ENCODE measurements around the gene ASIP. TPM values are rescaled to one million over a fixed set of nuclear protein-coding genes. Genes with fewer than 3 reads are reported as not detected.
A peak's percentile ranks its signal among the peaks of the same experiment; 100 is the strongest.

The ASIP gene
- total RNA-seq, 1 experiment from 2014 or later: not detected

- H3K36me3 ChIP-seq (ENCODE audit: control insufficient read depth, insufficient read depth, low read length): peaks cover 38% of the 10 kb centered on the region
Measured at GRCh38 chr20:34290471-34290870, 49.2 kb downstream of the ASIP start.

GRCh38 chr20:34292496-34292895 is 51.3 kb downstream of the ASIP start:
- no TSS peak for BruUV-seq (replicated peaks)
- no peak for TF ChIP-seq CTCF (IDR thresholded peaks at IDR 0.05; ENCODE audit: insufficient read depth in 1 of 2, low read depth in 1 of 2, low read length in 1 of 2, severe bottlenecking in 1 of 2, unreplicated experiment in 1 of 2)
- Histone ChIP-seq H3K4me3 (ENCODE audit: low read depth, low read length) (no peak overlapping the region), H3K4me1 (no peaks in the 10 kb centered on the region), H3K27me3 (replicated peaks; ENCODE audit: control insufficient read depth, insufficient read depth, low read length) (no peaks in the 10 kb centered on the region), H3K9me3 (no peaks in the 10 kb centered on the region), H3K36me3 (ENCODE audit: control insufficient read depth, insufficient read depth, low read length) (peaks cover 36% of the 10 kb centered on the region)
- H3K4me1 Mint-ChIP-seq (ENCODE audit: low read depth, unreplicated experiment): no peaks in the 10 kb centered on the region
- H3K27me3 Mint-ChIP-seq (ENCODE audit: insufficient read depth, unreplicated experiment): no peaks in the 10 kb centered on the region
- H3K9me3 Mint-ChIP-seq (ENCODE audit: unreplicated experiment): no peaks in the 10 kb centered on the region
- peaks cover 93% of the 10 kb centered on the region for H3K36me3 Mint-ChIP-seq (ENCODE audit: insufficient read depth, unreplicated experiment)
- DNase-seq: no peak
- intact Hi-C loops (cut with micrococcal nuclease; ENCODE audit: unreplicated experiment): no loop called here
- ChIA-PET CTCF (no interaction called here), POLR2A (interaction anchor here (0.7 kb wide), 1 partner anchor 18 kb away, joined by 3 read pairs; no protein-coding TSS in a partner anchor)
- H3K4me3 Mint-ChIP-seq (ENCODE audit: unreplicated experiment): no peak overlapping the region
- no peak overlapping the region for H3K27ac Mint-ChIP-seq (ENCODE audit: unreplicated experiment)

More at GRCh38 chr20:34290471-34290870, 49.2 kb downstream of the ASIP start:
- no TSS peak for BruUV-seq (replicated peaks)
- no peak for DNase-seq
- Mint-ChIP-seq H3K27ac (ENCODE audit: unreplicated experiment) (no peak overlapping the region), H3K4me1 (ENCODE audit: low read depth, unreplicated experiment) (no peaks in the 10 kb centered on the region), H3K9me3 (ENCODE audit: unreplicated experiment) (no peaks in the 10 kb centered on the region), H3K4me3 (ENCODE audit: unreplicated experiment) (no peak overlapping the region), H3K27me3 (ENCODE audit: insufficient read depth, unreplicated experiment) (no peaks in the 10 kb centered on the region), H3K36me3 (ENCODE audit: insufficient read depth, unreplicated experiment) (peaks cover 99% of the 10 kb centered on the region)
- ChIA-PET CTCF (interaction anchor here (0.6 kb wide), 1 partner anchor 85 kb away, joined by 3 read pairs; no protein-coding TSS in a partner anchor), POLR2A (no interaction called here)
- H3K9me3 ChIP-seq: no peaks in the 10 kb centered on the region
- H3K4me1 ChIP-seq: no peaks in the 10 kb centered on the region
- TF ChIP-seq CTCF (IDR thresholded peaks at IDR 0.05; ENCODE audit: insufficient read depth in 1 of 2, low read depth in 1 of 2, low read length in 1 of 2, severe bottlenecking in 1 of 2, unreplicated experiment in 1 of 2): no peak
- intact Hi-C loops (cut with micrococcal nuclease; ENCODE audit: unreplicated experiment): no loop called here
- H3K4me3 ChIP-seq (ENCODE audit: low read depth, low read length): no peak overlapping the region
- H3K27me3 ChIP-seq (replicated peaks; ENCODE audit: control insufficient read depth, insufficient read depth, low read length): no peaks in the 10 kb centered on the region

GRCh38 chr20:34293119-34293518 is 51.9 kb downstream of the ASIP start:
- TF ChIP-seq CTCF (IDR thresholded peaks at IDR 0.05; ENCODE audit: insufficient read depth in 1 of 2, low read depth in 1 of 2, low read length in 1 of 2, severe bottlenecking in 1 of 2, unreplicated experiment in 1 of 2): no peak
- no peak overlapping the region for H3K4me3 Mint-ChIP-seq (ENCODE audit: unreplicated experiment)
- ChIA-PET CTCF (interaction anchor here (0.5 kb wide), 1 partner anchor 18 kb away, joined by 4 read pairs; no protein-coding TSS in a partner anchor), POLR2A (interaction anchor here (0.7 kb wide), 1 partner anchor 18 kb away, joined by 3 read pairs; no protein-coding TSS in a partner anchor)
- H3K27me3 ChIP-seq (replicated peaks; ENCODE audit: control insufficient read depth, insufficient read depth, low read length): no peaks in the 10 kb centered on the region
- H3K4me1 ChIP-seq: no peaks in the 10 kb centered on the region
- DNase-seq: no peak
- no peaks in the 10 kb centered on the region for H3K9me3 ChIP-seq
- no peak overlapping the region for H3K27ac Mint-ChIP-seq (ENCODE audit: unreplicated experiment)
- H3K27me3 Mint-ChIP-seq (ENCODE audit: insufficient read depth, unreplicated experiment): no peaks in the 10 kb centered on the region
- H3K4me1 Mint-ChIP-seq (ENCODE audit: low read depth, unreplicated experiment): no peaks in the 10 kb centered on the region
- peaks cover 32% of the 10 kb centered on the region for H3K36me3 ChIP-seq (ENCODE audit: control insufficient read depth, insufficient read depth, low read length)
- peaks cover 91% of the 10 kb centered on the region for H3K36me3 Mint-ChIP-seq (ENCODE audit: insufficient read depth, unreplicated experiment)
- BruUV-seq (replicated peaks): TSS peak; percentile 0
- H3K9me3 Mint-ChIP-seq (ENCODE audit: unreplicated experiment): no peaks in the 10 kb centered on the region
- no peak overlapping the region for H3K4me3 ChIP-seq (ENCODE audit: low read depth, low read length)
- intact Hi-C loops (cut with micrococcal nuclease; ENCODE audit: unreplicated experiment): no loop called here

Data from Caco-2 (cell line).